Measurements from ENCODE around the gene PPEF1.

PPEF1 gene

GRCh38 chrX:18674788-18675735, 32.4 kb upstream of the PPEF1 start:
- Histone ChIP-seq H3K4me2 (peak overlapping the region; percentile 56 to 77 (median 72)), H3K36me3 (no peaks in the 10 kb centered on the region), H3K9me3 (replicated peaks in 1 of 11) (no peaks in the 10 kb centered on the region), H3K4me3 (peak overlapping the region; percentile 55 to 72 (median 65)), H3K9ac (peak overlapping the region; percentile 76 to 90 (median 84)), H3K4me1 (peaks cover 0 to 3% (median 0%) of the 10 kb centered on the region in 10 experiments; a peak in 2 of 20 replicates), H3K27ac (peak overlapping the region; percentile 79 to 91 (median 82)), H3K27me3 (peaks cover under 1 to 47% (median 27%) of the 10 kb centered on the region in 11 experiments; a peak in 16 of 22 replicates), H4K20me1 (no peaks in the 10 kb centered on the region)
- TF ChIP-seq Cebpa-rat (IDR thresholded peaks at IDR 0.05) = no peak

- no peaks in the 10 kb centered on the region for H3K36me3 ChIP-seq
- no peaks in the 10 kb centered on the region for H4K20me1 ChIP-seq
- H3K27me3 ChIP-seq = peaks cover 0 to 38% (median 22%) of the 10 kb centered on the region in 11 experiments; a peak in 14 of 22 replicates
- no peak for TF ChIP-seq Cebpa-rat (IDR thresholded peaks at IDR 0.05)
- H3K4me3 ChIP-seq = no peak overlapping the region
- H3K4me1 ChIP-seq = peaks cover 0 to 3% (median 0%) of the 10 kb centered on the region in 10 experiments; a peak in 2 of 20 replicates
- no peak overlapping the region for H3K9ac ChIP-seq
- no peak overlapping the region for H3K4me2 ChIP-seq
- H3K27ac ChIP-seq = no peak overlapping the region
- no peaks in the 10 kb centered on the region for H3K9me3 ChIP-seq (replicated peaks in 1 of 11)
These were observed 31.4 kb upstream of the PPEF1 start for GRCh38 chrX:18676050-18676449.

GRCh38 chrX:18676470-18676869, 31.0 kb upstream of the PPEF1 start:
- no peak overlapping the region for H3K27ac ChIP-seq
- no peak overlapping the region for H3K4me3 ChIP-seq
- TF ChIP-seq Cebpa-rat (IDR thresholded peaks at IDR 0.05) = no peak
- H3K4me1 ChIP-seq = peaks cover 0 to 3% (median 0%) of the 10 kb centered on the region in 10 experiments; a peak in 2 of 20 replicates
- H3K9ac ChIP-seq = no peak overlapping the region
- H4K20me1 ChIP-seq = no peaks in the 10 kb centered on the region
- peaks cover 0 to 37% (median 22%) of the 10 kb centered on the region in 11 experiments; a peak in 12 of 22 replicates for H3K27me3 ChIP-seq
- H3K36me3 ChIP-seq = no peaks in the 10 kb centered on the region
- H3K9me3 ChIP-seq (replicated peaks in 1 of 11) = 0 out of 22 replicates have a peak, but pooled peaks cover 0 to 2% (median 0%) of the 10 kb centered on the region in 11 experiments
- H3K4me2 ChIP-seq = no peak overlapping the region

GRCh38 chrX:18677161-18677869, 30.1 kb upstream of the PPEF1 start:
- no peak for TF ChIP-seq Cebpa-rat (IDR thresholded peaks at IDR 0.05)
- Histone ChIP-seq H3K4me2 (no peak overlapping the region), H3K4me1 (peaks cover 0 to 3% (median 0%) of the 10 kb centered on the region in 10 experiments; a peak in 2 of 20 replicates), H3K9me3 (replicated peaks in 1 of 11) (peaks cover 0 to 10% (median 0%) of the 10 kb centered on the region in 11 experiments; a peak in 2 of 22 replicates), H3K9ac (no peak overlapping the region), H3K27ac (no peak overlapping the region), H3K27me3 (peaks cover 0 to 38% (median 21%) of the 10 kb centered on the region in 11 experiments; a peak in 14 of 22 replicates), H4K20me1 (no peaks in the 10 kb centered on the region), H3K4me3 (no peak overlapping the region), H3K36me3 (no peaks in the 10 kb centered on the region)

- Histone ChIP-seq H3K9me3 (replicated peaks in 1 of 11) (peaks cover 0 to 10% (median 0%) of the 10 kb centered on the region in 11 experiments; a peak in 3 of 22 replicates), H3K9ac (no peak overlapping the region), H3K27ac (no peak overlapping the region), H3K27me3 (peaks cover 16 to 71% (median 55%) of the 10 kb centered on the region in 11 experiments; a peak in 18 of 22 replicates), H4K20me1 (no peaks in the 10 kb centered on the region), H3K36me3 (no peaks in the 10 kb centered on the region), H3K4me2 (no peak overlapping the region), H3K4me3 (no peak overlapping the region), H3K4me1 (peaks cover 0 to 8% (median 0%) of the 10 kb centered on the region in 10 experiments; a peak in 1 of 20 replicates)
- TF ChIP-seq Cebpa-rat (IDR thresholded peaks at IDR 0.05) = no peak
These were observed 25.4 kb upstream of the PPEF1 start for GRCh38 chrX:18681996-18682395.

GRCh38 chrX:18682979-18683387, 24.5 kb upstream of the PPEF1 start:
- Histone ChIP-seq H4K20me1 (no peaks in the 10 kb centered on the region), H3K27ac (no peak overlapping the region), H3K4me2 (peak overlapping the region in 2 of 11 experiments; percentile 16 to 20; a peak in 2 of 22 replicates), H3K9me3 (replicated peaks in 1 of 11) (peaks cover 0 to 10% (median 0%) of the 10 kb centered on the region in 11 experiments; a peak in 3 of 22 replicates), H3K4me3 (no peak overlapping the region), H3K9ac (no peak overlapping the region), H3K27me3 (peaks cover 12 to 75% (median 54%) of the 10 kb centered on the region in 11 experiments; a peak in 19 of 22 replicates), H3K4me1 (peaks cover 0 to 12% (median 0%) of the 10 kb centered on the region in 10 experiments; a peak in 6 of 20 replicates), H3K36me3 (no peaks in the 10 kb centered on the region)
- TF ChIP-seq Cebpa-rat (IDR thresholded peaks at IDR 0.05) = no peak

- TF ChIP-seq Cebpa-rat (IDR thresholded peaks at IDR 0.05) = no peak
- Histone ChIP-seq H3K4me3 (no peak overlapping the region), H3K9ac (no peak overlapping the region), H3K27me3 (peaks cover 37 to 95% (median 71%) of the 10 kb centered on the region in 11 experiments), H3K27ac (no peak overlapping the region), H3K4me1 (peaks cover 0 to 19% (median 0%) of the 10 kb centered on the region in 10 experiments; a peak in 6 of 20 replicates), H3K9me3 (replicated peaks in 1 of 11) (0 out of 22 replicates have a peak, but pooled peaks cover 0 to 1% (median 0%) of the 10 kb centered on the region in 11 experiments), H4K20me1 (no peaks in the 10 kb centered on the region), H3K4me2 (peak overlapping the region in 4 of 11 experiments; percentile 16 to 45 (median 44); a peak in 5 of 22 replicates), H3K36me3 (no peaks in the 10 kb centered on the region)
These were observed 19.5 kb upstream of the PPEF1 start for GRCh38 chrX:18687856-18688495.

GRCh38 chrX:18691431-18691830, 16.0 kb upstream of the PPEF1 start:
- Histone ChIP-seq H3K27ac (no peak overlapping the region), H3K4me1 (peaks cover 0 to 17% (median 0%) of the 10 kb centered on the region in 10 experiments; a peak in 5 of 20 replicates), H3K4me2 (no peak overlapping the region), H3K36me3 (no peaks in the 10 kb centered on the region), H4K20me1 (no peaks in the 10 kb centered on the region), H3K9ac (no peak overlapping the region), H3K27me3 (peaks cover 24 to 97% (median 75%) of the 10 kb centered on the region in 11 experiments), H3K9me3 (replicated peaks in 1 of 11) (peaks cover 6 to 20% (median 12%) of the 10 kb centered on the region in 11 experiments; a peak in 19 of 22 replicates), H3K4me3 (no peak overlapping the region)
- no peak for TF ChIP-seq Cebpa-rat (IDR thresholded peaks at IDR 0.05)
